ENCODE measurements around the gene CORO6. TPM values are rescaled to one million over a fixed set of nuclear protein-coding genes. Genes with fewer than 3 reads are reported as not detected.
A peak's percentile ranks its signal among the peaks of the same experiment; 100 is the strongest.

Gene CORO6
- total and polyA plus RNA-seq, 2 donors from 2014 or later = 2.1 to 5.9 TPM

GRCh38 chr17:29576214-29577000 lies 46.3 kb downstream of the CORO6 start:
- peak in 1 of 5 donors; percentile 71 for DNase-seq
- intact Hi-C loops (cut with DNase I) = no loop called here
- Histone ChIP-seq H3K9me3 (ENCODE audit: control insufficient read depth in 2 of 3, insufficient read depth in 1 of 3, low read length in 3 of 3) (no peaks in the 10 kb centered on the region), H3K9ac (ENCODE audit: low read length in 3 of 3) (no peak overlapping the region), H3K4me3 (ENCODE audit: low read length in 3 of 3) (no peak overlapping the region), H3K27me3 (ENCODE audit: control insufficient read depth, insufficient read depth, low read length) (no peaks in the 10 kb centered on the region), H3K4me1 (ENCODE audit: control insufficient read depth in 2 of 3, insufficient read depth in 2 of 3, low read depth in 1 of 3, low read length in 3 of 3) (peaks cover 0 to 3% (median 2%) of the 10 kb centered on the region in 3 donors), H3K36me3 (ENCODE audit: control insufficient read depth in 2 of 3, insufficient read depth in 3 of 3, low read length in 3 of 3) (peaks cover 0 to 19% (median 12%) of the 10 kb centered on the region in 3 donors), H3K27ac (ENCODE audit: low read depth in 2 of 2, low read length in 2 of 2) (no peak overlapping the region)
- no peak for TF ChIP-seq CTCF (IDR thresholded peaks at IDR 0.05; ENCODE audit: borderline replicate concordance, extremely low read depth, insufficient read depth)
- no peak for FAIRE-seq

GRCh38 chr17:29575511-29576213 lies 47.0 kb downstream of the CORO6 start:
- no peak for FAIRE-seq
- no peak for TF ChIP-seq CTCF (IDR thresholded peaks at IDR 0.05; ENCODE audit: borderline replicate concordance, extremely low read depth, insufficient read depth)
- peak in 2 of 5 donors; percentile 40 to 72 for DNase-seq
- Histone ChIP-seq H3K36me3 (ENCODE audit: control insufficient read depth in 2 of 3, insufficient read depth in 3 of 3, low read length in 3 of 3) (peaks cover 0 to 19% (median 12%) of the 10 kb centered on the region in 3 donors), H3K4me3 (ENCODE audit: low read length in 3 of 3) (no peak overlapping the region), H3K27me3 (ENCODE audit: control insufficient read depth, insufficient read depth, low read length) (no peaks in the 10 kb centered on the region), H3K9me3 (ENCODE audit: control insufficient read depth in 2 of 3, insufficient read depth in 1 of 3, low read length in 3 of 3) (no peaks in the 10 kb centered on the region), H3K9ac (ENCODE audit: low read length in 3 of 3) (no peak overlapping the region), H3K4me1 (ENCODE audit: control insufficient read depth in 2 of 3, insufficient read depth in 2 of 3, low read depth in 1 of 3, low read length in 3 of 3) (peaks cover 0 to 3% (median 2%) of the 10 kb centered on the region in 3 donors), H3K27ac (ENCODE audit: low read depth in 2 of 2, low read length in 2 of 2) (no peak overlapping the region)
- intact Hi-C loops (cut with DNase I) = no loop called here

GRCh38 chr17:29574732-29575510 lies 47.8 kb downstream of the CORO6 start:
- DNase-seq (peak; percentile 29 to 70 (median 55)), FAIRE-seq (no peak)
- no peaks in the 10 kb centered on the region for H3K27me3 ChIP-seq (ENCODE audit: control insufficient read depth, insufficient read depth, low read length)
- intact Hi-C loops (cut with DNase I) = no loop called here
- no peak for TF ChIP-seq CTCF (IDR thresholded peaks at IDR 0.05; ENCODE audit: borderline replicate concordance, extremely low read depth, insufficient read depth)
- H3K9me3 ChIP-seq (ENCODE audit: control insufficient read depth in 2 of 3, insufficient read depth in 1 of 3, low read length in 3 of 3) = no peaks in the 10 kb centered on the region
- no peak overlapping the region for H3K27ac ChIP-seq (ENCODE audit: low read depth in 2 of 2, low read length in 2 of 2)
- no peak overlapping the region for H3K4me3 ChIP-seq (ENCODE audit: low read length in 3 of 3)
- H3K9ac ChIP-seq (ENCODE audit: low read length in 3 of 3) = no peak overlapping the region
- H3K4me1 ChIP-seq (ENCODE audit: control insufficient read depth in 2 of 3, insufficient read depth in 2 of 3, low read depth in 1 of 3, low read length in 3 of 3) = peaks cover 0 to 3% (median 2%) of the 10 kb centered on the region in 3 donors
- peaks cover 0 to 19% (median 12%) of the 10 kb centered on the region in 3 donors for H3K36me3 ChIP-seq (ENCODE audit: control insufficient read depth in 2 of 3, insufficient read depth in 3 of 3, low read length in 3 of 3)

All from kidney (tissue), 14 donors.